Ascending aorta (tissue), 2 donors: ENCODE measurements around the gene TMEM108. TPM values are rescaled to one million over a fixed set of nuclear protein-coding genes. Genes with fewer than 3 reads are reported as not detected.

Source experiments
- DNase-seq, 2 donors: peaks; one replicate each; pipeline ENCODE4 v3.0.0-alpha.2; 2019; ENCODE audit warnings: low spot score in 2 of 2
- H3K27ac ChIP-seq, 2 donors: fragments of 200-600 bp; sonication (generic); one replicate each; pipeline ENCODE4 v1.5.1; 2016 to 2017; ENCODE audit warnings: mild to moderate bottlenecking in 1 of 2
- H3K27me3 ChIP-seq: fragments of 200-600 bp; sonication (generic); one replicate; pipeline ENCODE4 v1.5.1; 2017
- H3K36me3 ChIP-seq, 2 donors: fragments of 200-600 bp; sonication (generic); one replicate each; pipeline ENCODE4 v1.5.1; 2016
- H3K4me1 ChIP-seq, 2 donors: fragments of 200-600 bp; sonication (generic); one replicate each; pipeline ENCODE4 v1.5.1; 2016 to 2017; ENCODE audit warnings: mild to moderate bottlenecking in 1 of 2
- H3K4me3 ChIP-seq, 2 donors: fragments of 200-600 bp; sonication (generic); one replicate each; pipeline ENCODE4 v1.5.1; 2016 to 2017; ENCODE audit warnings: mild to moderate bottlenecking in 1 of 2
- H3K9me3 ChIP-seq, 2 donors: fragments of 200-600 bp; sonication (generic); one replicate each; pipeline ENCODE4 v1.5.1; 2016
- CTCF ChIP-seq, 3 experiments: fragments of 200-600 bp in 2 of 3; fragments of 450-650 bp in 1 of 3; sonication (generic) in 2 of 3; IDR thresholded peaks; one replicate each; pipeline ENCODE4 v1.5.1; 2016 to 2019; ENCODE audit warnings: antibody characterized with exemption in 3 of 3, mild to moderate bottlenecking in 1 of 3, moderate library complexity in 1 of 3
- intact Hi-C: fragments of 100-400 bp; cut with DNase I; formaldehyde crosslinking; loops from one replicate; pipeline ENCODE4 v1.15.1; 2023
- total RNA-seq: library from RNA; depleted of rRNA; stranded (reverse); fragments of >200 nt; gene quantifications from one replicate; pipeline ENCODE4 v1.1.0, GENCODE V29; 2016

The TMEM108 gene
- total RNA-seq, 1 donor from 2014 or later = not detected

GRCh38 chr3:133112666-133113065 is 74.5 kb downstream of the TMEM108 start:
- H3K27ac ChIP-seq = no peak overlapping the region
- TF ChIP-seq CTCF (IDR thresholded peaks at IDR 0.05) = no peak
- no peaks in the 10 kb centered on the region for H3K27me3 ChIP-seq
- no peaks in the 10 kb centered on the region for H3K36me3 ChIP-seq
- intact Hi-C loops = no loop called here
- no peaks in the 10 kb centered on the region for H3K4me1 ChIP-seq
- DNase-seq = no peak
- H3K9me3 ChIP-seq = no peaks in the 10 kb centered on the region
- H3K4me3 ChIP-seq = no peak overlapping the region

DNA sequence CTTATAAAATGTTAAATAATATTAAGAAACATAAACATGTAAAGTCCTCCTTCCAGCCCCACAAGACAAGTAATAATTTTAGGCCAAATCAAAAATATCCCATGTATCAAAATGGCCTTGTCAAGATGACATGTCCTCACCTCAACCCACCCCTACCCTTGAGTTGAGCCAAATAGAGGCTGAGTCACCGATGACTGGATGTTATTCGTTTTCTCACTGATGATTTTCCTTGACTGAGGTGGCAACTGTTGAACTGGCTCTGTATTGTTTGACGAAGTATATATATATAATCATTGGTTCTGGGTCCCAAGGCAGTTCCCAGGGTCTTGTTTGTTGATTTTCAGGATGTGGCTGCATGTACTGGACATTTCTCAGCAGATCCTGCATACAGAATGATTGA is 75.3 kb downstream of the TMEM108 start:
- intact Hi-C loops = no loop called here
- DNase-seq = no peak
- no peak overlapping the region for H3K4me3 ChIP-seq
- no peak overlapping the region for H3K27ac ChIP-seq
- no peak for TF ChIP-seq CTCF (IDR thresholded peaks at IDR 0.05)
- no peaks in the 10 kb centered on the region for H3K27me3 ChIP-seq
- no peaks in the 10 kb centered on the region for H3K36me3 ChIP-seq
- H3K9me3 ChIP-seq = no peaks in the 10 kb centered on the region
- H3K4me1 ChIP-seq = no peaks in the 10 kb centered on the region

DNA sequence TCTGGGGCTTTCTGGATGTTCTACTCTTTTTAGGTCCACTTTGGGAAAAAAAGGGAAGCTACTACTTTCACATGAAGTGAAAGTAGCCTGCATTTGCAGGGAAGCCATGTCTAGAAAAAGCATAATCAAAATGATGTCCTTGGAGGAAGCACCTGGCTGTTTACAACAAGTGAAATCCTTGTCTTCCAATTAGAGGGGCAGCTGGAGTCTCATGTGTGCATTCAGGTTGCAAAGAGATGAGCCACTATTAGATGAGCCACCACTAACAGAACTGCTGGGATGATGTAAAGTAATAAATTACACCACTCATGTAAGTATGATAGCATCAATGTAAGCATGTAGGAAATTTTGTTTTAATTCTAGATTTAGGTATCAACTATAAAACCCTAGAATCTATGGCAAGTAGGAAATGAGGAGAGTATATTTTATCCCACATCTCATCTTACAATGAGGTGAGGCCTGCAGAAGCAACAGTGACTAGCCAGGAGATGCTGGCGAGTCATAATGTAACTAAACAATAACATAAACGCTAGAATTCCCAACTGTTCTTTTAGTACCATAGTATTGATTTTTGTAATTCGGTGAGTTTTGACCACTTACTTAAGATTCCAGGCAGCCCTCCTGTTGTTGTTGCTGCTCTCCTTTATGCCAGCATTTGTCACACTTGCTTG is 75.9 kb downstream of the TMEM108 start:
- DNase-seq = no peak
- TF ChIP-seq CTCF (IDR thresholded peaks at IDR 0.05) = no peak

DNA sequence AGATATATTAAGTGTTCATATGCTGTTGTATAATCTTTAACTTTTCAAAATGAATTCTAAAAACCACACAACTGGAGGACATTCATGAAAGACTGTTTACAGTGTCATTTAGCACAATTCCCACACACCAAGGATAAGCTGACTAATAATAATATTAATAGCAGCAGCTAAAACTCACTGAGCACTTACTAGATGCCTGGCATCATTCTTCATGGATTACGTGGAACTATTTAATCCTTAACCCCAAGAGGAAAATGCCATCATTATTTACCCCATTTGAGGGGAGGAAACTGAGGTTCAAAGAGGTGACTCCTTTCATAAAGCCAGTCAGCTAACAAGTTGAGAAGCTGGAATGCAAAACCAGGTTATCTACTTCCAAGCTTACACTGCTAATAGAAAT is 77.0 kb downstream of the TMEM108 start:
- H3K27ac ChIP-seq = no peak overlapping the region
- no peaks in the 10 kb centered on the region for H3K4me1 ChIP-seq

More for the DNA sequence above, 75.9 kb downstream of the TMEM108 start:
- intact Hi-C loops = no loop called here
- Histone ChIP-seq H3K4me3 (no peak overlapping the region), H3K9me3 (no peaks in the 10 kb centered on the region), H3K36me3 (no peaks in the 10 kb centered on the region), H3K27me3 (no peaks in the 10 kb centered on the region), H3K4me1 (no peaks in the 10 kb centered on the region), H3K27ac (no peak overlapping the region)

DNA sequence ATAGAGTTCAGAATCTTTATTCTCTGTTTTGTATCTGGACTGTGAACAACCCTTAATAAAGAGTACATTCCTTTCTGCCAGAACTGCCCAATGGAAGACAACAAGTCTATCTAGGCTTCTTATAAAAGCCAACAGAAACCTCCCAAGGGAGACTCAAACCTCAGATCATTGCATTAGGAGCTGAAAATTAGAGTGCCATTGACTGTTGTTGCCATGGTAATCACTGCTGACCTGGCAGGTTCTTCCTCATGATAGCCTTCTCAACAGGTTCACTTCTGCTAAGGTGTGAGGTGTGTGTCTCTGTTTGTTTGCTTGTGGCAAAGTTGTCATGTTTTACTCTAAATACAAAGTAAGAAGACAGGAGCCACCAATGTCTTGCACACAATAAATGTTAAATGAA is 79.2 kb downstream of the TMEM108 start:
- no peaks in the 10 kb centered on the region for H3K4me1 ChIP-seq
- TF ChIP-seq CTCF (IDR thresholded peaks at IDR 0.05) = no peak
- no peaks in the 10 kb centered on the region for H3K36me3 ChIP-seq
- no peaks in the 10 kb centered on the region for H3K9me3 ChIP-seq
- intact Hi-C loops = no loop called here
- H3K27me3 ChIP-seq = no peaks in the 10 kb centered on the region
- DNase-seq = no peak
- H3K4me3 ChIP-seq = no peak overlapping the region
- no peak overlapping the region for H3K27ac ChIP-seq

More for the DNA sequence above, 77.0 kb downstream of the TMEM108 start:
- H3K27me3 ChIP-seq = no peaks in the 10 kb centered on the region
- H3K36me3 ChIP-seq = no peaks in the 10 kb centered on the region
- TF ChIP-seq CTCF (IDR thresholded peaks at IDR 0.05) = no peak
- no peak for DNase-seq
- no peak overlapping the region for H3K4me3 ChIP-seq
- intact Hi-C loops = no loop called here
- H3K9me3 ChIP-seq = no peaks in the 10 kb centered on the region

- no peak overlapping the region for H3K27ac ChIP-seq
- H3K4me3 ChIP-seq = no peak overlapping the region
- no peak for TF ChIP-seq CTCF (IDR thresholded peaks at IDR 0.05)
- H3K36me3 ChIP-seq = no peaks in the 10 kb centered on the region
- no peak for DNase-seq
- intact Hi-C loops = no loop called here
- H3K27me3 ChIP-seq = no peaks in the 10 kb centered on the region
- no peaks in the 10 kb centered on the region for H3K4me1 ChIP-seq
- no peaks in the 10 kb centered on the region for H3K9me3 ChIP-seq
These were observed 81.0 kb downstream of the TMEM108 start for GRCh38 chr3:133119176-133119575.
